AG04449 (cell line): ENCODE results near the gene CCL19.

Experiments used
- CTCF ChIA-PET: fragments of 350-600 bp; formaldehyde crosslinking; extraction: SDS; loops from one replicate; lab custom pipeline; 2021; ENCODE audit warnings: antibody characterized with exemption; lab: Yijun Ruan, JAX
- POLR2A ChIA-PET: fragments of 400-600, 350-600 bp; formaldehyde crosslinking; extraction: SDS; loops from one replicate; lab custom pipeline; 2020; ENCODE audit warnings: antibody characterized with exemption, inconsistent platforms; lab: Yijun Ruan, JAX
- DNase-seq: peaks from one replicate; pipeline ENCODE4 v3.0.0-alpha.2; 2010; ENCODE audit warnings: low read depth, low spot score
- H3K4me3 ChIP-seq: 2 replicates; pipeline ENCODE4 v1.5.1; 2011; ENCODE audit warnings: low read depth, mild to moderate bottlenecking, control low read depth, low read length
- CTCF ChIP-seq: IDR thresholded peaks from one replicate; pipeline ENCODE4 v1.5.1; 2011; ENCODE audit warnings: mild to moderate bottlenecking, moderate library complexity, low read length, control low read depth, inconsistent platforms; ENCODE audit not compliant: insufficient read depth; ENCODE audit errors: missing control alignments

The CCL19 gene

GRCh38 chr9:34701769-34702736 is 11.0 kb upstream of the CCL19 start:
- CTCF ChIA-PET: interaction anchor here (0.5 to 8.7 kb wide), 38 partner anchors 12 to 370 kb away, joined by 3 to 163 read pairs (median 4); partner anchors contain the start of genes ARID3C, CCL19, CCL21 and CCL27
- peak overlapping the region; percentile 62 for H3K4me3 ChIP-seq
- POLR2A ChIA-PET: no interaction called here

GRCh38 chr9:34701023-34701768 is 10.1 kb upstream of the CCL19 start:
- POLR2A ChIA-PET: no interaction called here
- peak; percentile 98 for TF ChIP-seq CTCF
- H3K4me3 ChIP-seq: peak overlapping the region; percentile 62
- no peak for DNase-seq
- CTCF ChIA-PET: interaction anchor here (0.6 to 8.7 kb wide), 27 partner anchors 11 to 838 kb away, joined by 3 to 163 read pairs (median 6); partner anchors contain the start of genes CCL19, CCL21, DCTN3 and GALT

More at GRCh38 chr9:34701769-34702736, 11.0 kb upstream of the CCL19 start:
- peak; percentile 99 for TF ChIP-seq CTCF
- peak; percentile 16 for DNase-seq

GRCh38 chr9:34694811-34695210 is 3.7 kb upstream of the CCL19 start:
- ChIA-PET POLR2A (no interaction called here), CTCF (interaction anchor here (1.2 to 10.0 kb wide), 4 partner anchors 6 to 37 kb away, joined by 3 to 163 read pairs (median 4); no protein-coding TSS in a partner anchor)
- H3K4me3 ChIP-seq: no peak overlapping the region
- DNase-seq: no peak
- TF ChIP-seq CTCF: no peak

- CTCF ChIA-PET: interaction anchor here (1.2 to 10.0 kb wide), 3 partner anchors 7 to 38 kb away, joined by 3 to 163 read pairs (median 4); no protein-coding TSS in a partner anchor
- H3K4me3 ChIP-seq: no peak overlapping the region
- DNase-seq: no peak
- POLR2A ChIA-PET: no interaction called here
- no peak for TF ChIP-seq CTCF
Measured at GRCh38 chr9:34693560-34693959, 2.5 kb upstream of the CCL19 start.

GRCh38 chr9:34691936-34692315 is 850 bp upstream of the CCL19 start:
- no peak for DNase-seq
- ChIA-PET POLR2A (no interaction called here), CTCF (interaction anchor here (1.2 to 10.0 kb wide), 2 partner anchors 9 to 16 kb away, joined by 3 to 163 read pairs; no protein-coding TSS in a partner anchor)
- no peak for TF ChIP-seq CTCF
- H3K4me3 ChIP-seq: no peak overlapping the region
